Measurements from ENCODE around the gene C10orf67.

The C10orf67 gene

GRCh38 chr10:23197416-23197861, 147.2 kb downstream of the C10orf67 start:
- no peak for DNase-seq (ENCODE audit: low read depth, low spot score)

- no peak for DNase-seq (ENCODE audit: low read depth, low spot score)
Measured at GRCh38 chr10:23196915-23197314, 147.7 kb downstream of the C10orf67 start.

- DNase-seq (ENCODE audit: low read depth, low spot score): no peak
Measured at GRCh38 chr10:23195846-23196600, 148.6 kb downstream of the C10orf67 start.

GRCh38 chr10:23194966-23195845, 149.4 kb downstream of the C10orf67 start:
- no peak for DNase-seq (ENCODE audit: low read depth, low spot score)

GRCh38 chr10:23194471-23194965, 150.1 kb downstream of the C10orf67 start:
- DNase-seq (ENCODE audit: low read depth, low spot score): no peak

GRCh38 chr10:23193435-23194074, 151.0 kb downstream of the C10orf67 start:
- no peak for DNase-seq (ENCODE audit: low read depth, low spot score)

- no peak for DNase-seq (ENCODE audit: low read depth, low spot score)
Measured at GRCh38 chr10:23192712-23193434, 151.7 kb downstream of the C10orf67 start.

GRCh38 chr10:23191764-23192711, 152.6 kb downstream of the C10orf67 start, which contains the start of gene PTF1A:
Gene PTF1A, plus strand, starts transcription at chr10:23192312. Its CDS starts 219 bp downstream, at chr10:23192531.
- DNase-seq (ENCODE audit: low read depth, low spot score): no peak

- no peak for DNase-seq (ENCODE audit: low read depth, low spot score)
Measured at GRCh38 chr10:23190872-23191763, 153.5 kb downstream of the C10orf67 start.

GRCh38 chr10:23189024-23189423, 155.6 kb downstream of the C10orf67 start:
- no peak for DNase-seq (ENCODE audit: low read depth, low spot score)

- no peak for DNase-seq (ENCODE audit: low read depth, low spot score)
Measured at GRCh38 chr10:23187155-23187554, 157.4 kb downstream of the C10orf67 start.

- no peak for DNase-seq (ENCODE audit: low read depth, low spot score)
Measured at GRCh38 chr10:23186697-23187096, 157.9 kb downstream of the C10orf67 start.

- no peak for DNase-seq (ENCODE audit: low read depth, low spot score)
Measured at GRCh38 chr10:23186178-23186577, 158.4 kb downstream of the C10orf67 start.

- DNase-seq (ENCODE audit: low read depth, low spot score): no peak
Measured at GRCh38 chr10:23174977-23175512, 169.6 kb downstream of the C10orf67 start.

- DNase-seq (ENCODE audit: low read depth, low spot score): no peak
Measured at GRCh38 chr10:23174074-23174976, 170.3 kb downstream of the C10orf67 start.

GRCh38 chr10:23173214-23174073, 171.2 kb downstream of the C10orf67 start:
- no peak for DNase-seq (ENCODE audit: low read depth, low spot score)
